H9 (cell line): ENCODE data around the gene NSL1. TPM values are rescaled to one million over a fixed set of nuclear protein-coding genes. Genes with fewer than 3 reads are reported as not detected.
A peak's percentile ranks its signal among the peaks of the same experiment; 100 is the strongest.

Experiments
- DNase-seq: peaks from one replicate; pipeline ENCODE4 v3.0.0-alpha.2; 2017
- H2AFZ ChIP-seq: one replicate; pipeline ENCODE4 v1.6.1; 2013; ENCODE audit warnings: mild to moderate bottlenecking, low read length, control low read depth, moderate library complexity
- H2AK5ac ChIP-seq: 2 replicates; pipeline ENCODE4 v1.6.1; 2013; ENCODE audit warnings: low read length, control low read depth, mixed read lengths; ENCODE audit not compliant: insufficient read length
- H2BK120ac ChIP-seq: one replicate; pipeline ENCODE4 v1.6.1; 2013; ENCODE audit warnings: low read depth, mild to moderate bottlenecking, low read length, control low read depth, inconsistent platforms; ENCODE audit not compliant: poor library complexity, severe bottlenecking
- H2BK12ac ChIP-seq: 2 replicates; pipeline ENCODE4 v1.6.1; 2013; ENCODE audit warnings: low read length, control low read depth, mixed read lengths, low read depth; ENCODE audit not compliant: insufficient read length
- H2BK15ac ChIP-seq: 2 replicates; pipeline ENCODE4 v1.6.1; 2013; ENCODE audit warnings: low read depth, low read length, control low read depth
- H2BK20ac ChIP-seq: one replicate; pipeline ENCODE4 v1.6.1; 2013; ENCODE audit warnings: low read depth, mild to moderate bottlenecking, low read length, control low read depth, inconsistent platforms; ENCODE audit not compliant: poor library complexity, severe bottlenecking
- H2BK5ac ChIP-seq: 2 replicates; pipeline ENCODE4 v1.6.1; 2013; ENCODE audit warnings: low read length, control low read depth, mixed read lengths; ENCODE audit not compliant: insufficient read length
- H3K14ac ChIP-seq: 2 replicates; pipeline ENCODE4 v1.6.1; 2013; ENCODE audit warnings: low read length, control low read depth; ENCODE audit not compliant: insufficient read depth
- H3K18ac ChIP-seq: 2 replicates; pipeline ENCODE4 v1.6.1; 2013; ENCODE audit warnings: low read depth, mild to moderate bottlenecking, mixed read lengths, low read length, control low read depth; ENCODE audit not compliant: insufficient read length
- H3K23ac ChIP-seq: 2 replicates; pipeline ENCODE4 v1.6.1; 2013; ENCODE audit warnings: low read length, control low read depth, mixed read lengths, low read depth; ENCODE audit not compliant: insufficient read length
- H3K23me2 ChIP-seq: 2 replicates; pipeline ENCODE4 v1.6.1; 2013; ENCODE audit warnings: low read depth, mild to moderate bottlenecking, mixed read lengths, low read length, control low read depth; ENCODE audit not compliant: insufficient read length, poor library complexity, severe bottlenecking
- H3K27ac ChIP-seq: 2 replicates; pipeline ENCODE4 v1.5.1; 2013; ENCODE audit warnings: low read length, control low read depth, mixed read lengths, low read depth; ENCODE audit not compliant: insufficient read length
- H3K27me3 ChIP-seq: 2 replicates; pipeline ENCODE4 v1.6.1; 2013; ENCODE audit warnings: low read length, control low read depth, inconsistent platforms; ENCODE audit not compliant: insufficient read depth
- H3K4ac ChIP-seq: 2 replicates; pipeline ENCODE4 v1.6.1; 2013; ENCODE audit warnings: low read depth, mild to moderate bottlenecking, control low read depth, inconsistent platforms, low read length, moderate library complexity
- H3K4me1 ChIP-seq: 2 replicates; pipeline ENCODE4 v1.6.1; 2013; ENCODE audit warnings: low read length, control low read depth, inconsistent platforms; ENCODE audit not compliant: insufficient read depth
- H3K4me2 ChIP-seq: 2 replicates; pipeline ENCODE4 v1.6.1; 2013; ENCODE audit warnings: low read length, control low read depth, mixed read lengths; ENCODE audit not compliant: insufficient read length, insufficient read depth
- H3K56ac ChIP-seq: 2 replicates; pipeline ENCODE4 v1.6.1; 2013; ENCODE audit warnings: low read depth, mild to moderate bottlenecking, mixed read lengths, low read length, control low read depth; ENCODE audit not compliant: insufficient read length
- H3K79me1 ChIP-seq: 2 replicates; pipeline ENCODE4 v1.6.1; 2013; ENCODE audit warnings: low read depth, mild to moderate bottlenecking, moderate library complexity, low read length, control low read depth, inconsistent platforms; ENCODE audit not compliant: insufficient read depth, poor library complexity, severe bottlenecking
- H3K79me2 ChIP-seq: 2 replicates; pipeline ENCODE4 v1.6.1; 2013; ENCODE audit warnings: low read length, control low read depth, inconsistent platforms; ENCODE audit not compliant: insufficient read depth
- H3K9ac ChIP-seq: 2 replicates; pipeline ENCODE4 v1.6.1; 2013; ENCODE audit warnings: low read length, control low read depth, mixed read lengths; ENCODE audit not compliant: insufficient read length; ENCODE audit errors: extremely low read depth
- H3K9me3 ChIP-seq: one replicate; pipeline ENCODE4 v1.6.1; 2013; ENCODE audit warnings: low read depth, low read length, inconsistent platforms; ENCODE audit not compliant: control insufficient read depth
- H3T11ph ChIP-seq: one replicate; pipeline ENCODE4 v1.6.1; 2013; ENCODE audit warnings: mild to moderate bottlenecking, low read length, control low read depth, inconsistent platforms
- H4K20me1 ChIP-seq: one replicate; pipeline ENCODE4 v1.6.1; 2013; ENCODE audit not compliant: control insufficient read depth, insufficient read length, insufficient read depth
- H4K5ac ChIP-seq: 2 replicates; pipeline ENCODE4 v1.6.1; 2013; ENCODE audit warnings: low read depth, mild to moderate bottlenecking, mixed read lengths, low read length, control low read depth; ENCODE audit not compliant: insufficient read length
- H4K8ac ChIP-seq: replicated peaks from 2 replicates; pipeline ENCODE4 v1.6.1; 2013; ENCODE audit warnings: low read length, control low read depth, mixed read lengths, low read depth; ENCODE audit not compliant: insufficient read length
- H4K91ac ChIP-seq: 2 replicates; pipeline ENCODE4 v1.6.1; 2013; ENCODE audit warnings: low read depth, mild to moderate bottlenecking, moderate library complexity, mixed read lengths, low read length, control low read depth; ENCODE audit not compliant: insufficient read length
- H3K27ac Mint-ChIP-seq, 3 experiments: 2 replicates in 2 of 3; 3 replicates in 1 of 3; pipeline ENCODE4 v1.8.0; 2020 to 2021; ENCODE audit warnings: mixed read lengths in 3 of 3, mild to moderate bottlenecking in 1 of 3, moderate library complexity in 1 of 3
- H3K27me3 Mint-ChIP-seq: 2 replicates; pipeline ENCODE4 v1.8.0; 2021; ENCODE audit warnings: low read depth, mild to moderate bottlenecking, moderate library complexity, mixed read lengths
- H3K36me3 Mint-ChIP-seq, 3 experiments: 2 replicates in 2 of 3; 3 replicates in 1 of 3; pipeline ENCODE4 v1.8.0; 2020 to 2021; ENCODE audit warnings: low read depth in 3 of 3, mixed read lengths in 3 of 3; ENCODE audit not compliant: insufficient read depth in 1 of 3
- H3K4me1 Mint-ChIP-seq, 2 experiments: 2 replicates each; pipeline ENCODE4 v1.8.0; 2020; ENCODE audit warnings: mixed read lengths in 2 of 2
- H3K4me3 Mint-ChIP-seq, 2 experiments: 2 replicates in 1 of 2; 3 replicates in 1 of 2; pipeline ENCODE4 v1.8.0; 2020 to 2021; ENCODE audit warnings: mild to moderate bottlenecking in 2 of 2, mixed read lengths in 2 of 2, moderate library complexity in 1 of 2
- H3K9me3 Mint-ChIP-seq, 2 experiments: 2 replicates in 1 of 2; 3 replicates in 1 of 2; pipeline ENCODE4 v1.8.0; 2020; ENCODE audit warnings: mild to moderate bottlenecking in 2 of 2, mixed read lengths in 2 of 2, moderate library complexity in 1 of 2
- WGBS: extraction: QIAGEN DNeasy Blood & Tissue Kit; methylation state at CpG from one replicate; pipeline ENCODE4 v1.1.7; 2013; ENCODE audit warnings: missing lambda C conversion rate, low lambda C conversion rate, mixed read lengths; ENCODE audit not compliant: insufficient read length; ENCODE audit errors: extremely low coverage; 5-methylcytosine and 5-hydroxymethylcytosine counted together
- total RNA-seq: library from RNA; stranded (reverse); gene quantifications from 2 replicates; pipeline ENCODE4 v1.2.1, GENCODE V29; 2021
- TF ChIP-seq, protein P1 (sequence below): fragments of 200-600 bp; sonication (generic); conservative IDR thresholded peaks from 3 replicates; pipeline ENCODE4 v1.8.0; 2021; ENCODE audit warnings: antibody characterized with exemption, mild to moderate bottlenecking

The NSL1 gene
- total RNA-seq, 1 experiment from 2014 or later, result 49.3 TPM

- Mint-ChIP-seq H3K27me3 (no peaks in the 10 kb centered on the region; the same call in none of the 2 replicates), H3K36me3 (peaks cover 10 to 16% (median 11%) of the 10 kb centered on the region in 3 experiments), H3K27ac (no peak overlapping the region; a peak in 1 of 7 replicates), H3K4me3 (no peak overlapping the region), H3K9me3 (peaks cover 10 to 17% of the 10 kb centered on the region in 2 experiments), H3K4me1 (no peaks in the 10 kb centered on the region; a peak in 1 of 4 replicates)
- no CpG with 5 or more reads among the region's 2 CpGs for WGBS
- Histone ChIP-seq H3K27me3 (no peaks in the 10 kb centered on the region), H3K23ac (no peak overlapping the region), H3K18ac (no peak overlapping the region), H2BK120ac (no peak overlapping the region), H3K56ac (no peak overlapping the region), H3K27ac (no peak overlapping the region), H2BK5ac (no peak overlapping the region), H3K23me2 (no peaks in the 10 kb centered on the region), H3K4me1 (no peaks in the 10 kb centered on the region; the same call in 1 of the 2 replicates), H4K20me1 (no peaks in the 10 kb centered on the region), H2BK15ac (0 out of 2 replicates have a peak overlapping the region, but pooled peaks have one; percentile 5), H4K8ac (no peak overlapping the region), H2BK20ac (no peak overlapping the region), H2BK12ac (no peak overlapping the region), H4K5ac (no peak overlapping the region), H3K9ac (no peak overlapping the region), H3K4ac (no peak overlapping the region), H4K91ac (no peak overlapping the region), H2AFZ (no peak overlapping the region), H3K79me1 (no peaks in the 10 kb centered on the region), H3K79me2 (no peaks in the 10 kb centered on the region), H2AK5ac (no peak overlapping the region), H3K4me2 (no peak overlapping the region), H3K9me3 (peaks cover 7% of the 10 kb centered on the region), H3T11ph (no peak overlapping the region), H3K14ac (no peak overlapping the region)
- TF ChIP-seq, protein P1, sequence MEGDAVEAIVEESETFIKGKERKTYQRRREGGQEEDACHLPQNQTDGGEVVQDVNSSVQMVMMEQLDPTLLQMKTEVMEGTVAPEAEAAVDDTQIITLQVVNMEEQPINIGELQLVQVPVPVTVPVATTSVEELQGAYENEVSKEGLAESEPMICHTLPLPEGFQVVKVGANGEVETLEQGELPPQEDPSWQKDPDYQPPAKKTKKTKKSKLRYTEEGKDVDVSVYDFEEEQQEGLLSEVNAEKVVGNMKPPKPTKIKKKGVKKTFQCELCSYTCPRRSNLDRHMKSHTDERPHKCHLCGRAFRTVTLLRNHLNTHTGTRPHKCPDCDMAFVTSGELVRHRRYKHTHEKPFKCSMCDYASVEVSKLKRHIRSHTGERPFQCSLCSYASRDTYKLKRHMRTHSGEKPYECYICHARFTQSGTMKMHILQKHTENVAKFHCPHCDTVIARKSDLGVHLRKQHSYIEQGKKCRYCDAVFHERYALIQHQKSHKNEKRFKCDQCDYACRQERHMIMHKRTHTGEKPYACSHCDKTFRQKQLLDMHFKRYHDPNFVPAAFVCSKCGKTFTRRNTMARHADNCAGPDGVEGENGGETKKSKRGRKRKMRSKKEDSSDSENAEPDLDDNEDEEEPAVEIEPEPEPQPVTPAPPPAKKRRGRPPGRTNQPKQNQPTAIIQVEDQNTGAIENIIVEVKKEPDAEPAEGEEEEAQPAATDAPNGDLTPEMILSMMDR, result no peak
- DNase-seq, result no peak
These were observed 29.4 kb upstream of the NSL1 start for GRCh38 chr1:212820969-212821368.
